Fibroblast of the aortic adventitia (primary cell): ENCODE results near the gene KRTAP5-3. TPM values are rescaled to one million over a fixed set of nuclear protein-coding genes. Genes with fewer than 3 reads are reported as not detected.

Experiments
- DNase-seq: peaks from one replicate; pipeline ENCODE4 v3.0.0-alpha.2; 2010; ENCODE audit warnings: low read depth
- H3K4me3 ChIP-seq: 2 replicates; pipeline ENCODE4 v1.5.1; 2011; ENCODE audit warnings: low read depth, mild to moderate bottlenecking, control low read depth, low read length, moderate library complexity
- total RNA-seq: library from RNA; depleted of rRNA; stranded (reverse); fragments of >200 nt; gene quantifications from 2 replicates; pipeline ENCODE4 v1.2.3, GENCODE V29; 2012; ENCODE audit warnings: low replicate concordance
- TF ChIP-seq, protein P1 (sequence below): IDR thresholded peaks from 2 replicates; pipeline ENCODE4 v1.5.1; 2011; ENCODE audit warnings: mild to moderate bottlenecking, low read length, control low read depth, inconsistent platforms; ENCODE audit not compliant: insufficient read depth

Gene KRTAP5-3
- total RNA-seq, 1 donor = not detected

DNA sequence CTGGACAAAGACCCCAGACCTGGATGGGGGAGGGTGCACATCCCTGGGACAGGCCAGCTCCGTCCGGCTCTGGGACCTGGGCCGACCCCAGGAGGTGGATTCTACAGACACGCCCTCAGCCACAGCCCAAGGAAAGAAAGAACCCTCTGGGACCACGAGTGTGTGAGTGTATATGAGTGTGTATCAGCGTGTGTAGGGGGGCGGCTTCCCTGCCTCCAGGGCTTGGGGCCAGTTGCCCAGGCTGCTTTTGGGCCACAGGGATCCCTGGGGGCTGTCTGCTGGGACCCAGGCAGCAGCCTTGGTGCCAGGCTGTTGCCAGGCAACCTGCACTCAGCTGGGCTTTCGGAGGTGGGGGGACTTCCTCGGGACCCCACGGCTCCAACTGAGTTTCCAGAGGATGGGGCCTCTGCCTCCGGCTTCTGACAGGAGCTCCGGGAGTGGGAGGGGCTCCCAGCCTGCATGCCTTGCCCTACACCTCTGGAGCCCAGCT, 45.1 kb downstream of the KRTAP5-3 start:
- no peak overlapping the region for H3K4me3 ChIP-seq
- TF ChIP-seq, protein P1, sequence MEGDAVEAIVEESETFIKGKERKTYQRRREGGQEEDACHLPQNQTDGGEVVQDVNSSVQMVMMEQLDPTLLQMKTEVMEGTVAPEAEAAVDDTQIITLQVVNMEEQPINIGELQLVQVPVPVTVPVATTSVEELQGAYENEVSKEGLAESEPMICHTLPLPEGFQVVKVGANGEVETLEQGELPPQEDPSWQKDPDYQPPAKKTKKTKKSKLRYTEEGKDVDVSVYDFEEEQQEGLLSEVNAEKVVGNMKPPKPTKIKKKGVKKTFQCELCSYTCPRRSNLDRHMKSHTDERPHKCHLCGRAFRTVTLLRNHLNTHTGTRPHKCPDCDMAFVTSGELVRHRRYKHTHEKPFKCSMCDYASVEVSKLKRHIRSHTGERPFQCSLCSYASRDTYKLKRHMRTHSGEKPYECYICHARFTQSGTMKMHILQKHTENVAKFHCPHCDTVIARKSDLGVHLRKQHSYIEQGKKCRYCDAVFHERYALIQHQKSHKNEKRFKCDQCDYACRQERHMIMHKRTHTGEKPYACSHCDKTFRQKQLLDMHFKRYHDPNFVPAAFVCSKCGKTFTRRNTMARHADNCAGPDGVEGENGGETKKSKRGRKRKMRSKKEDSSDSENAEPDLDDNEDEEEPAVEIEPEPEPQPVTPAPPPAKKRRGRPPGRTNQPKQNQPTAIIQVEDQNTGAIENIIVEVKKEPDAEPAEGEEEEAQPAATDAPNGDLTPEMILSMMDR = no peak

DNA sequence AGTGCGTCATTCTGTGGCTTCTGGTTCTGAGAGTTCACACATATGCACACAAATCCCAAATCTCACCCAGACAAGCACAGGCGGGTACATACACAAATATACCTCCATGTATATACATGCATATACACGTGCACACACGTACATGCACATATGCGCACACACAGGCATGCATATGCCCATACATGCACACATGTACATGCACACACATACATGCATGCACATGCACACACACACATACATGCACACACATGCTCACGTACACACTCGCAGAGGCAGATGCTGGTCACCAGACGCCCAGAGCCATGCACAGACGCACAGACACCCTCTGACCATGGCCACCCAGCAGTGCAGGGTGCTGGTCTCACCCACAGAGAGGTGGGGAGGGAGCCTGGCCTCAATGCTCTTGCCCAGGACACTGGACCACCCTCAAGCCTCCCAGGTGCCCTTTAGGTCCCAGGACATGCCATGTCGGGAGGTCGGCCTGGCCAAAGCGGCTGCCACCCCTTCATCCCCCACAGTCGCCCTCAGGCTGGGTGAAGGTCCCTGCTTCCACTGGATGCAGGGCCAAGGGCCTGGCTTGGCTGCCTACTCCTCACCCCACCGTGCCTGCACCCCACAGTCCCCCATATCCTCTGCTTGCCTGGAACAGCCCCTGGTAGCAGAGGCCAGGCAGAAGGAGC, 45.7 kb downstream of the KRTAP5-3 start:
- no peak for DNase-seq
- TF ChIP-seq, protein P1 = no peak

More for the DNA sequence above, 45.1 kb downstream of the KRTAP5-3 start:
- DNase-seq = no peak

DNA sequence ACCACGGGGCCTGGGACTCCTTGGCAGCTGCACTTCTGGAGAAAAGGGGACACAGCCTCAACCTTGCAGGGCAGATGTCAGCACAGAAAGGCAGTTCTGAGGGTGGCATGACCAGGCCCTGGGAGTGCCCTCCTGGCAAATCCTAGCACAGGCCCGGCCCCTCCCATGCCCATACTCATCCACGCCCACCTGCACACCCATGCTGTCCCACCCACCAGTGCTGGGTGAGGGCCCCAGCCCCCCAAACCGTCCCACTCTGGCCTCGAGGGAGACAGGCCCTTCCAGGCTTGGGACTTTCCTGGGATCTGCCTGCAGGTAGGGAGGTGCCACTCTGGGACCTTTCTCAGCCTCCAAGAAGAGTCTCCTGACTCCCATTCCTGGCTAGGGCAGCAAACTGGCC, 46.3 kb downstream of the KRTAP5-3 start:
- TF ChIP-seq, protein P1 = no peak
- DNase-seq = no peak
- no peak overlapping the region for H3K4me3 ChIP-seq

More for the DNA sequence above, 45.7 kb downstream of the KRTAP5-3 start:
- no peak overlapping the region for H3K4me3 ChIP-seq

DNA sequence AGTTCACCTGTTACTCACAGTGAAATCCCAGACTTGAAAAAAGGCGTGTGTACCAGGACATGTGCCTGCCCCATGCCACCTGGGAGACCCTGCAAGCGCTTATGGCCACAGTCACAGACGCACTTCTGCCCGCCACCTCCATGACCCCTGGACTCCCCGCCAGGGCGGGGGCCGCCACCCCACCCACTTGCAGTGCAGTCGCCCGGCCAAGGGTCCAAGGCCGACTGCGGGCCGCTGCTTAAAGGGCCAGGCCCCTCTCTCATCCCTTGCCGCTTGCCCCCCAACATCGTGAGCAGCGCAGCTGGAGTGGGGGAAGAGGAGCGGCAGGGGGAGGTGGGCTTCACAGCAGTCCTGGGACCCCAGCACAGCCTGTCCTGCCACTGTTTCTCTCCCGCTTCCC, 47.0 kb downstream of the KRTAP5-3 start:
- TF ChIP-seq, protein P1 = no peak
- DNase-seq = no peak
- H3K4me3 ChIP-seq = no peak overlapping the region

DNA sequence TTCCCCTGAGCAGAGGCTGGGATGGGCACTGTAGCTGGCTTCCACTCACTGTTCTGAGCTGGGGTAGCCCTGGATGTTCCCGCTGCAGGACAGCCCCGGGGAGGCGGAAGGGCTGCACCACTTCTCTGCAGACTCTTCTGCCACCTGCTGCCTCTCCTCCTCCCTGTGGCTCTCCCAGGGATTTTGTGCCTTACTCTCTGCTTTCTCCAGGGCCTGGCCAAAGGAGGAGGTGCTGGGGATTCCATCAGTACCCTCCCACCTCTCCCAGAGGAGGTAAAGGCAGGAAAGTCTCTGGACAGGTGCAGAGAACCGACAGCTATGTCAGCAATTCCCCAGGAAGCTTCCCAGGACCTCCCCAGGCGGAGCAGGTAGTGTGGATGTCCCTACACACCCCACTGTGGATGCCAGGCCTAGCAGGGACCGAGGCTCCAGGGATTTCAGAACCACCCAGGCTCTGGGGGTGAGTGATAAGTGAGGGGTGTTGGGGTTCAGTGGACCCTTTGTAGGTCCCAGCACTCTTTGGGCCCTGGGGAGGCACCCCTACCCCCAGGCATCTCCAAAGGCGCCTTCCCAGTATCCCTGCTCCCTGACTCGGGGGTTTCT, 47.5 kb downstream of the KRTAP5-3 start:
- no peak for DNase-seq
- TF ChIP-seq, protein P1 = no peak

DNA sequence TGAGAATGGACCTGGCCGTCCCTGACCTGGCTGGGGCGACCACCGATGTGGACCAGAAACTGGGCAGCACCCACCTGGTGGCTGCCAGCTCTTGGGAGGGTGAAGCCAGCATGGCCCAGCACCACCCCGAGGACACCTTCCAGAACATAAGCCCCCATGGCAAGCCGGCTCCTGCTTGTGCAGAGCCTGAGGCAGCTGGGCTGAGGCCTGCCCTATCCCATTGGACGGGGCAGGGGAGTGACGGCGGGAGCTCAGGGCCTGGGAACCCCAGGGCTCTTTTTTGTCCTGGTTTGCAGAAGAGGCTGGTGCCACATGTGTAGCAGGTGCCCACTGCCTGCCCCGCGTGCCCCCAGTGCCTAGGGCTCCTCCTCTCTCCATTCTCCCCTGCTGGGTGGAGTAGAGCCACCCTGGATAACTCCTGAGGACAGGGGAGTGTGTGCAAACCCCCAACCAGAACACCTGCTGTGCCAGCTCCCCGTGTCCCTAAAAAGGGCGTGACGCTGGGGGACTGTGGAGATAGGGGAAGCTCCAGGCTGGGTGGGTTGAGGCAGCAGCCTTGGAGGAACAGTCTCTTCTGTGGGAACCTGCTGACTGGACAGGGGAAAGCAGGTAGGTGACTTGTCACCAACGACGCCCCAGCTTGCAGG, 48.1 kb downstream of the KRTAP5-3 start:
- TF ChIP-seq, protein P1 = no peak
- H3K4me3 ChIP-seq = no peak overlapping the region
- no peak for DNase-seq

More for the DNA sequence above, 47.5 kb downstream of the KRTAP5-3 start:
- H3K4me3 ChIP-seq = no peak overlapping the region
